HG02571 (cell line): ENCODE data around the gene OR52R1.
"Not testable (repeated sequence)": the region's sequence is repeated elsewhere in the genome, so short reads cannot be mapped to it uniquely, and the experiment has no call there.

Experiments
- ATAC-seq: cut with Tn5 transposase; IDR thresholded peaks from one replicate; pipeline ENCODE4 v1.9.1; 2021; ENCODE audit warnings: mild to moderate bottlenecking, moderate library complexity; ENCODE audit not compliant: unreplicated experiment

OR52R1 gene

GRCh38 chr11:4804280-4804679 lies at the start of gene OR52R1:
Gene OR52R1, minus strand, starts transcription at chr11:4804380. Its CDS starts 0 bp downstream, at chr11:4804380.
- ATAC-seq, result no peak

- ATAC-seq, result no peak
Observed at GRCh38 chr11:4851033-4851432, 46.9 kb upstream of the OR52R1 start.

- no peak for ATAC-seq
Observed at GRCh38 chr11:4848908-4849532, 44.8 kb upstream of the OR52R1 start, which contains the start of gene OR51S1. Gene OR51S1, minus strand, starts transcription at chr11:4849208. Its CDS starts 0 bp downstream, at chr11:4849208.

GRCh38 chr11:4839851-4840549 lies 35.8 kb upstream of the OR52R1 start:
- no peak for ATAC-seq

- no peak for ATAC-seq
Observed at GRCh38 chr11:4830909-4831308, 26.7 kb upstream of the OR52R1 start.

GRCh38 chr11:4830346-4830745 lies 26.2 kb upstream of the OR52R1 start:
- ATAC-seq, result no peak

GRCh38 chr11:4826425-4826824 lies 22.2 kb upstream of the OR52R1 start:
- ATAC-seq, result no peak

GRCh38 chr11:4825132-4825531 lies 21.0 kb upstream of the OR52R1 start:
- ATAC-seq, result no peak

GRCh38 chr11:4821021-4821420 lies 16.8 kb upstream of the OR52R1 start, which contains the start of gene OR51F2:
Gene OR51F2, plus strand, starts transcription at chr11:4821321. Its CDS starts 101 bp downstream, at chr11:4821422.
- no peak for ATAC-seq

- no peak for ATAC-seq
Observed at GRCh38 chr11:4809246-4809645, 5.1 kb upstream of the OR52R1 start.

- ATAC-seq, result no peak
Observed at GRCh38 chr11:4808476-4808875, 4.3 kb upstream of the OR52R1 start.

GRCh38 chr11:4801316-4801715 lies 2.9 kb downstream of the OR52R1 start:
- ATAC-seq, result not testable (repeated sequence)

- no peak for ATAC-seq
Observed at GRCh38 chr11:4798427-4799183, 5.6 kb downstream of the OR52R1 start.

- no peak for ATAC-seq
Observed at GRCh38 chr11:4797206-4797605, 7.0 kb downstream of the OR52R1 start.

GRCh38 chr11:4782454-4782853 lies 21.7 kb downstream of the OR52R1 start:
- no peak for ATAC-seq

GRCh38 chr11:4769838-4770237 lies 34.3 kb downstream of the OR52R1 start, which contains the start of gene OR51F1:
Gene OR51F1, minus strand, starts transcription at chr11:4769938. Its CDS starts 0 bp downstream, at chr11:4769938.
- ATAC-seq, result no peak

- no peak for ATAC-seq
Observed at GRCh38 chr11:4768094-4768493, 36.1 kb downstream of the OR52R1 start.

GRCh38 chr11:4766420-4767043 lies 37.6 kb downstream of the OR52R1 start:
- ATAC-seq, result no peak

- no peak for ATAC-seq
Observed at GRCh38 chr11:4763096-4763495, 41.1 kb downstream of the OR52R1 start.
